ENCODE data around the gene RIMKLB.

GRCh38 chr12:8676651-8677050 lies 21.1 kb upstream of the RIMKLB start:
- no peak for TF ChIP-seq EZH2 (IDR thresholded peaks at IDR 0.05; ENCODE audit: insufficient read depth, poor library complexity, severe bottlenecking)
- no peak for TF ChIP-seq EZH2phosphoT487 (IDR thresholded peaks at IDR 0.05; ENCODE audit: insufficient read depth, low read depth)
